GM18505 (cell line): ENCODE results near the gene HEATR5A.
A peak's percentile ranks its signal among the peaks of the same experiment; 100 is the strongest.
"Not testable (repeated sequence)": the region's sequence is repeated elsewhere in the genome, so short reads cannot be mapped to it uniquely, and the experiment has no call there.

Source experiments
- ATAC-seq: cut with Tn5 transposase; IDR thresholded peaks from one replicate; pipeline ENCODE4 v1.9.1; 2021; ENCODE audit not compliant: unreplicated experiment
- POLR2A ChIP-seq: IDR thresholded peaks from 4 replicates; pipeline ENCODE4 v1.6.1; 2011; ENCODE audit warnings: borderline replicate concordance; ENCODE audit not compliant: insufficient read depth, insufficient read length; ENCODE audit errors: extremely low read depth

The HEATR5A gene

GRCh38 chr14:31320922-31321766 is 99.2 kb downstream of the HEATR5A start:
- no peak for TF ChIP-seq POLR2A
- no peak for ATAC-seq

GRCh38 chr14:31320216-31320615 is 100.1 kb downstream of the HEATR5A start:
- no peak for TF ChIP-seq POLR2A
- ATAC-seq, result no peak

GRCh38 chr14:31319701-31320100 is 100.6 kb downstream of the HEATR5A start:
- no peak for ATAC-seq
- TF ChIP-seq POLR2A, result no peak

GRCh38 chr14:31312934-31313333 is 107.4 kb downstream of the HEATR5A start:
- ATAC-seq, result no peak
- TF ChIP-seq POLR2A, result no peak

GRCh38 chr14:31312370-31312769 is 108.0 kb downstream of the HEATR5A start:
- not testable (repeated sequence) for ATAC-seq

GRCh38 chr14:31307618-31308017 is 112.7 kb downstream of the HEATR5A start:
- no peak for ATAC-seq
- no peak for TF ChIP-seq POLR2A

GRCh38 chr14:31307198-31307597 is 113.2 kb downstream of the HEATR5A start:
- TF ChIP-seq POLR2A, result no peak
- ATAC-seq, result no peak

- no peak for TF ChIP-seq POLR2A
- ATAC-seq, result no peak
Observed at GRCh38 chr14:31303654-31304053, 116.7 kb downstream of the HEATR5A start.

GRCh38 chr14:31300883-31301282 is 119.5 kb downstream of the HEATR5A start:
- ATAC-seq, result no peak
- TF ChIP-seq POLR2A, result no peak

GRCh38 chr14:31300296-31300695 is 120.1 kb downstream of the HEATR5A start:
- TF ChIP-seq POLR2A, result no peak
- no peak for ATAC-seq

- ATAC-seq, result peak; percentile 77
- TF ChIP-seq POLR2A, result no peak
Observed at GRCh38 chr14:31297701-31298344, 122.5 kb downstream of the HEATR5A start.

GRCh38 chr14:31297112-31297511 is 123.2 kb downstream of the HEATR5A start:
- TF ChIP-seq POLR2A, result no peak
- no peak for ATAC-seq

GRCh38 chr14:31294746-31295405 is 125.5 kb downstream of the HEATR5A start:
- TF ChIP-seq POLR2A, result no peak
- ATAC-seq, result no peak
